Upper lobe of left lung (tissue), 4 donors: ENCODE data around the gene COL11A1.

Experiments used
- CTCF ChIP-seq, 6 experiments: fragments of 450-650 bp in 4 of 6; fragments of 200-600 bp in 2 of 6; sonication (generic) in 2 of 6; IDR thresholded peaks; one replicate each; pipeline ENCODE4 v1.5.1; 2016 to 2019; ENCODE audit warnings: antibody characterized with exemption in 6 of 6
- POLR2A ChIP-seq, 4 donors: fragments of 450-650 bp; IDR thresholded peaks; one replicate each; pipeline ENCODE4 v1.5.1; 2016 to 2017; ENCODE audit warnings: antibody characterized with exemption in 4 of 4, mild to moderate bottlenecking in 2 of 4

GRCh38 chr1:102836991-102837390 lies 271.3 kb downstream of the COL11A1 start:
- TF ChIP-seq CTCF (IDR thresholded peaks at IDR 0.05) (no peak), POLR2A (IDR thresholded peaks at IDR 0.05) (no peak)
